Liver (tissue), 9 donors: Measurements from ENCODE around the gene PC. TPM values are rescaled to one million over a fixed set of nuclear protein-coding genes. Genes with fewer than 3 reads are reported as not detected.

ENCODE experiments used
- DNase-seq: peaks from one replicate; pipeline ENCODE4 v3.0.0-alpha.2; 2017; ENCODE audit warnings: low spot score
- H3K27ac ChIP-seq, 2 donors: one replicate each; pipeline ENCODE4 v1.7.0; 2013; ENCODE audit warnings: inconsistent platforms in 2 of 2, low read length in 2 of 2, control low read depth in 1 of 2, low read depth in 1 of 2, mild to moderate bottlenecking in 1 of 2
- H3K27me3 ChIP-seq, 4 donors: one replicate each; pipeline versions ENCODE4 v1.6.1 to v1.7.0; 2013; ENCODE audit warnings: low read length in 3 of 4, inconsistent platforms in 1 of 4, mild to moderate bottlenecking in 1 of 4, moderate library complexity in 1 of 4; ENCODE audit not compliant: control insufficient read depth in 4 of 4, insufficient read depth in 4 of 4
- H3K36me3 ChIP-seq, 4 donors: one replicate each; pipeline versions ENCODE4 v1.6.1 to v1.7.0; 2013; ENCODE audit warnings: low read length in 3 of 4, mild to moderate bottlenecking in 3 of 4, low read depth in 1 of 4, moderate library complexity in 1 of 4; ENCODE audit not compliant: control insufficient read depth in 4 of 4, insufficient read depth in 3 of 4
- H3K4me1 ChIP-seq, 4 donors: one replicate each; pipeline versions ENCODE4 v1.6.1 to v1.7.0; 2013; ENCODE audit warnings: low read length in 3 of 4, mild to moderate bottlenecking in 3 of 4, moderate library complexity in 1 of 4; ENCODE audit not compliant: control insufficient read depth in 4 of 4, insufficient read depth in 4 of 4
- H3K4me3 ChIP-seq, 3 donors: one replicate each; pipeline versions ENCODE4 v1.6.1 to v1.7.0; 2013; ENCODE audit warnings: low read length in 3 of 3, control low read depth in 1 of 3, low read depth in 1 of 3, mild to moderate bottlenecking in 1 of 3
- H3K9ac ChIP-seq, 2 donors: one replicate each; pipeline ENCODE4 v1.7.0; 2013; ENCODE audit warnings: low read length in 2 of 2, mild to moderate bottlenecking in 2 of 2, moderate library complexity in 2 of 2, control low read depth in 1 of 2, low read depth in 1 of 2
- H3K9me3 ChIP-seq, 4 donors: one replicate each; pipeline versions ENCODE4 v1.6.1 to v1.7.0; 2013; ENCODE audit warnings: low read length in 3 of 4; ENCODE audit not compliant: control insufficient read depth in 4 of 4
- HNF4A ChIP-seq, 2 donors: conservative IDR thresholded peaks; 2 replicates each; pipeline ENCODE4 v1.6.1; 2016; ENCODE audit warnings: antibody characterized with exemption in 2 of 2, mild to moderate bottlenecking in 2 of 2
- HNF4G ChIP-seq: IDR thresholded peaks from 2 replicates; pipeline ENCODE4 v1.6.1; 2016; ENCODE audit warnings: antibody characterized with exemption
- MAX ChIP-seq: IDR thresholded peaks from 2 replicates; pipeline ENCODE4 v1.6.1; 2016; ENCODE audit warnings: antibody characterized with exemption
- REST ChIP-seq: IDR thresholded peaks from 2 replicates; pipeline ENCODE4 v1.6.1; 2016; ENCODE audit warnings: antibody characterized with exemption, mild to moderate bottlenecking
- RXRA ChIP-seq, 2 donors: IDR thresholded peaks; 2 replicates each; pipeline ENCODE4 v1.6.1; 2017 to 2018; ENCODE audit warnings: antibody characterized with exemption in 2 of 2, mild to moderate bottlenecking in 1 of 2
- SP1 ChIP-seq: IDR thresholded peaks from 2 replicates; pipeline ENCODE4 v1.6.1; 2018; ENCODE audit warnings: antibody characterized with exemption, mild to moderate bottlenecking
- TAF1 ChIP-seq: conservative IDR thresholded peaks from 2 replicates; pipeline ENCODE4 v1.6.1; 2016; ENCODE audit warnings: antibody characterized with exemption, mild to moderate bottlenecking
- YY1 ChIP-seq: IDR thresholded peaks from 2 replicates; pipeline ENCODE4 v1.6.1; 2016; ENCODE audit warnings: antibody characterized with exemption, mild to moderate bottlenecking
- ZBTB33 ChIP-seq: IDR thresholded peaks from 2 replicates; pipeline ENCODE4 v1.6.1; 2016; ENCODE audit warnings: antibody characterized with exemption
- WGBS: extraction: QIAGEN DNeasy Blood & Tissue Kit; methylation state at CpG from one replicate; pipeline ENCODE4 v1.1.7; 2013; 5-methylcytosine and 5-hydroxymethylcytosine counted together
- polyA plus RNA-seq, 2 donors: library from polyadenylated mRNA; stranded (reverse) in 1 of 2; unstranded in 1 of 2; fragments of 200-250 nt in 1 of 2; fragments of >200 nt in 1 of 2; fragmentation: Nextera tagmentation in 1 of 2; extraction: Ambion mirVana in 1 of 2; gene quantifications; one replicate each; pipeline versions ENCODE4 v1.2.1 to v1.2.3, GENCODE V29; 2013 to 2015
- total RNA-seq, 2 donors: library from RNA; depleted of rRNA; stranded (reverse); fragments of >200 nt; gene quantifications; one replicate each; pipeline ENCODE4 v1.2.3, GENCODE V29; 2014
- donor health status: healthy.
- donor health status: healthy.
- donor health status: healthy.
- donor health status: healthy.
- donor health status: healthy.

Gene PC
- total and polyA plus RNA-seq, 4 donors = 144 to 583 (median 296) TPM

- no peak for TF ChIP-seq REST
Observed at GRCh38 chr11:66820901-66821300, 137.3 kb downstream of the PC start (continued).

- TF ChIP-seq ZBTB33 (no peak), SP1 (no peak), TAF1 (no peak), RXRA (IDR thresholded peaks at IDR 0.05) (no peak)
- Histone ChIP-seq H3K36me3 (no peaks in the 10 kb centered on the region), H3K27me3 (no peaks in the 10 kb centered on the region), H3K27ac (no peak overlapping the region), H3K4me1 (no peaks in the 10 kb centered on the region), H3K9ac (no peak overlapping the region), H3K4me3 (no peak overlapping the region), H3K9me3 (no peaks in the 10 kb centered on the region)
- no peak for DNase-seq
- 86% methylated on average over 3 of the region's 3 CpGs for WGBS
Observed at GRCh38 chr11:66820381-66820780, 137.8 kb downstream of the PC start.

GRCh38 chr11:66818231-66818955, 139.8 kb downstream of the PC start:
- Histone ChIP-seq H3K4me1 (no peaks in the 10 kb centered on the region), H3K4me3 (no peak overlapping the region), H3K36me3 (no peaks in the 10 kb centered on the region), H3K9me3 (no peaks in the 10 kb centered on the region), H3K27me3 (no peaks in the 10 kb centered on the region), H3K27ac (no peak overlapping the region), H3K9ac (no peak overlapping the region)
- DNase-seq = no peak
- 90% methylated on average over 3 of the region's 3 CpGs for WGBS
- TF ChIP-seq MAX = no peak
- no peak for TF ChIP-seq HNF4A (conservative IDR thresholded peaks at IDR 0.05)
- no peak for TF ChIP-seq YY1
- no peak for TF ChIP-seq SP1
- TF ChIP-seq ZBTB33 = no peak
- no peak for TF ChIP-seq HNF4G
